Endothelial cell (in vitro differentiated cells): Measurements from ENCODE around the gene BUD23. TPM values are rescaled to one million over a fixed set of nuclear protein-coding genes. Genes with fewer than 3 reads are reported as not detected.
"Not testable (repeated sequence)": the region's sequence is repeated elsewhere in the genome, so short reads cannot be mapped to it uniquely, and the experiment has no call there.

Source experiments
- DNase-seq: peaks from one replicate; pipeline ENCODE4 v3.0.0; 2021; ENCODE audit warnings: low spot score
- H3K27ac Mint-ChIP-seq: one replicate; pipeline ENCODE4 v1.8.0; 2021; ENCODE audit warnings: mixed read lengths, inconsistent platforms; ENCODE audit not compliant: unreplicated experiment
- H3K27me3 Mint-ChIP-seq: one replicate; pipeline ENCODE4 v1.8.0; 2021; ENCODE audit warnings: mild to moderate bottlenecking, moderate library complexity, mixed read lengths, inconsistent platforms; ENCODE audit not compliant: unreplicated experiment
- H3K36me3 Mint-ChIP-seq: one replicate; pipeline ENCODE4 v1.8.0; 2021; ENCODE audit warnings: mild to moderate bottlenecking, low read depth, mixed read lengths, inconsistent platforms; ENCODE audit not compliant: unreplicated experiment
- H3K4me1 Mint-ChIP-seq: one replicate; pipeline ENCODE4 v1.8.0; 2021; ENCODE audit warnings: mild to moderate bottlenecking, mixed read lengths, inconsistent platforms; ENCODE audit not compliant: unreplicated experiment
- H3K4me3 Mint-ChIP-seq: one replicate; pipeline ENCODE4 v1.8.0; 2021; ENCODE audit warnings: mild to moderate bottlenecking, mixed read lengths, inconsistent platforms; ENCODE audit not compliant: unreplicated experiment
- H3K9me3 Mint-ChIP-seq: one replicate; pipeline ENCODE4 v1.8.0; 2021; ENCODE audit warnings: mixed read lengths, inconsistent platforms; ENCODE audit not compliant: unreplicated experiment
- total RNA-seq: library from RNA; stranded (reverse); fragmentation: NEBNext Ultra II Directional; extraction: Animal tissue kit (Norgen Biotek cat#: 25700); gene quantifications from one replicate; pipeline ENCODE4 v1.2.1, GENCODE V29; 2021; ENCODE audit not compliant: unreplicated experiment
- TF ChIP-seq, protein P1 (sequence below): fragments of 200-600 bp; sonication (generic); IDR thresholded peaks from one replicate; pipeline ENCODE4 v1.5.0; 2021; ENCODE audit warnings: antibody characterized with exemption; ENCODE audit not compliant: unreplicated experiment

BUD23 gene
- total RNA-seq, 1 donor from 2014 or later = 50.6 TPM

DNA sequence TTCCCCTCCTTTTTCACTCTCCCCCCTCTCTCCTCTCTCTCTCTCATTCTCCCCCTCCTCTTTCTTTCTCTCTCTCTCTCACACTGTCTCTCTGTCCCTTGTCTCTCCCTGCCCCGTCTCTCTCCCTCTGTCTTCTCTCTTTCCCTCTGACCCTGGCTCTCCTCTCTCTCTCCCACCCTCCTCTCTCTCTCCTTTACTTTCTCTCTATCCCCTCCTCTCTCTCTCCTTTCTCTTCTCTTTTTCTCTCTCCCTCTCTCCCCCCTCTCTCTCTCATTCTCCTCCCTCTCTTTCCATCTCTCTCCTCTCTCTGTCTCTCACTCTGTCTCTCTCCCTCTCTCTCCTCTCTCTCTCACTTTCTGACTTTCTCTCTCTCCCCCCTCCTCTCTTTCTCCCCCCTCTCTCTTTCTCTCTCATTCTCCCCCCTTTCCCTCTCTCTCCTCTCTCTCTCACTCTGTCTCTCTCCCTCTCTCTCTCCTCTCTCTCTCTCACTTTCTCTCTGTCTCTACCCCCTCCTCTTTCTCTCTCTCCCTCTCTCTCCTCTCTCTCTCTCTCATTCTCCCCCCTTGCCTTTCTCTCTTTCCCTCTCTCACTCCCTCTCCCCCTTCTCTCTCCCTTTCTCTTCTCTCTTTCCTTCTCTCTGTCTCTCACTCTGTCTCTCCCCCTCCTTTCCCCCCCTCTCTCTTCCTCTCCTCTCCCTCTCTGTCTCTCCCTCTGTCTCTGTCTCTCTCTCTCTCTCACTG is 34.6 kb upstream of the BUD23 start:
- Mint-ChIP-seq H3K4me3 (peak overlapping the region; percentile 51), H3K4me1 (peaks cover 25% of the 10 kb centered on the region), H3K36me3 (no peaks in the 10 kb centered on the region), H3K27me3 (peaks cover 25% of the 10 kb centered on the region), H3K9me3 (no peaks in the 10 kb centered on the region), H3K27ac (no peak overlapping the region)
- TF ChIP-seq, protein P1, sequence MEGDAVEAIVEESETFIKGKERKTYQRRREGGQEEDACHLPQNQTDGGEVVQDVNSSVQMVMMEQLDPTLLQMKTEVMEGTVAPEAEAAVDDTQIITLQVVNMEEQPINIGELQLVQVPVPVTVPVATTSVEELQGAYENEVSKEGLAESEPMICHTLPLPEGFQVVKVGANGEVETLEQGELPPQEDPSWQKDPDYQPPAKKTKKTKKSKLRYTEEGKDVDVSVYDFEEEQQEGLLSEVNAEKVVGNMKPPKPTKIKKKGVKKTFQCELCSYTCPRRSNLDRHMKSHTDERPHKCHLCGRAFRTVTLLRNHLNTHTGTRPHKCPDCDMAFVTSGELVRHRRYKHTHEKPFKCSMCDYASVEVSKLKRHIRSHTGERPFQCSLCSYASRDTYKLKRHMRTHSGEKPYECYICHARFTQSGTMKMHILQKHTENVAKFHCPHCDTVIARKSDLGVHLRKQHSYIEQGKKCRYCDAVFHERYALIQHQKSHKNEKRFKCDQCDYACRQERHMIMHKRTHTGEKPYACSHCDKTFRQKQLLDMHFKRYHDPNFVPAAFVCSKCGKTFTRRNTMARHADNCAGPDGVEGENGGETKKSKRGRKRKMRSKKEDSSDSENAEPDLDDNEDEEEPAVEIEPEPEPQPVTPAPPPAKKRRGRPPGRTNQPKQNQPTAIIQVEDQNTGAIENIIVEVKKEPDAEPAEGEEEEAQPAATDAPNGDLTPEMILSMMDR = no peak
- no peak for DNase-seq

DNA sequence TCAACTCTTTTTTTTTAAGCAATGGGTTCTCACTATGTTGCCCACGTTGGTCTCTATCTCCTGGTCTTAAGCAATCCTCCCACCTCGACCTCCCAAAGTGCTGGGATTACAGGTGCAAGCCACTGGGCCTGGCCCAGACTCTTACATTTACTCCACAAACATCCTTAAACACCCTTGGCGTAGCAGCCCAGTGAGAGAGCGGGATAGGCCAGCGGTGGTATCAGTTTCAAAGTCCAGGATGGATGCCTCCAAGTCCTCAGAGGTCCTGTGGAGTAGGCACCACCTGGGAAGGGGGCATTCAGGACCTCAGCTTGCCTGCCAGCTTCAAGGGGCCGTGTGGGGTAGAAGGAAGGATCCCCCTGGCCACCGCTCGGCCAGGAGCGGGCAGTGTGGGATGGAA is 33.8 kb upstream of the BUD23 start:
- Mint-ChIP-seq H3K27me3 (peaks cover 24% of the 10 kb centered on the region), H3K36me3 (no peaks in the 10 kb centered on the region), H3K4me1 (peaks cover 22% of the 10 kb centered on the region), H3K27ac (no peak overlapping the region), H3K9me3 (no peaks in the 10 kb centered on the region), H3K4me3 (peak overlapping the region; percentile 34)
- TF ChIP-seq, protein P1 = no peak
- DNase-seq = no peak

DNA sequence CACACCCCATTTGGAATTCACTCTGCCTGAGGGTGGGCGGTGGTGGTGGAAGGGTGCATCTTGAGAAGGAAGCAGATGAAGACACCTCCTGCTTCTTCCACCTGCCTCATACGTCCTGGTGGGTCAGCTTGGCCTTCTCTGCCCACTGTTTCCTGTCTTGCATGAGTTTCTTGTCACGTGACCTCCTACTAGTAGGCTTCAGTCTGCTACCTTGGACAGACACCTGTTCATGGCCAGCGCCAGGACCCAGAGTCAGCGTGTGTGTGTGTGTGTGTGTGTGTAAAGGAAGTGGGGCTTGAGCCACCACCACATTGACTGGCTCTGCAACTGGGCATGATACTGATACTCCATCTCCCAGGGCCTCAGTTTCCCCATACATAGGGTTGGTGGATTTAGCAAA is 32.9 kb upstream of the BUD23 start:
- Mint-ChIP-seq H3K36me3 (no peaks in the 10 kb centered on the region), H3K27me3 (peaks cover 22% of the 10 kb centered on the region), H3K4me3 (peak overlapping the region; percentile 51), H3K4me1 (peaks cover 14% of the 10 kb centered on the region), H3K9me3 (no peaks in the 10 kb centered on the region), H3K27ac (no peak overlapping the region)
- no peak for DNase-seq
- TF ChIP-seq, protein P1 = no peak

DNA sequence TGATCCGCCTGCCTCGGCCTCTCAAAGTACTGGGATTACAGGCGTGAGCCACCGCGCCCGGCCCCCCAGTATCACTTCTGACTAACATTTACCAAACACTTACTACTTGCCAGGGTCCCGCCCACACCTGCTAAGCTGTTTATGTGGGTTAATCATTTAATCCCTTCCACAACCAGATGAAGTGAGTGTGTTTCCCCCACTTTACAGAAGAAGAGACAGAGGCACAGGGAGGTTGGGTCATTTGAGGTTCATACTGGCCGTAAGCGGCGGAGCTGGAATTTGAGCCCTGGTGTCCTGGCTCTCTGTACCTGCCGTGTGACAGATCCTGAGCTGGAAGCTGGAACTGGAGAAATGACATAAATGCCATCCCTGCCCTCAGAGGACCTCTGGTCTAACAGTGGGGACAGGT is 30.9 kb upstream of the BUD23 start:
- TF ChIP-seq, protein P1 = no peak
- H3K4me3 Mint-ChIP-seq = no peak overlapping the region
- no peaks in the 10 kb centered on the region for H3K36me3 Mint-ChIP-seq
- H3K9me3 Mint-ChIP-seq = no peaks in the 10 kb centered on the region
- no peak overlapping the region for H3K27ac Mint-ChIP-seq
- peaks cover 16% of the 10 kb centered on the region for H3K27me3 Mint-ChIP-seq
- DNase-seq = no peak
- peaks cover 9% of the 10 kb centered on the region for H3K4me1 Mint-ChIP-seq

DNA sequence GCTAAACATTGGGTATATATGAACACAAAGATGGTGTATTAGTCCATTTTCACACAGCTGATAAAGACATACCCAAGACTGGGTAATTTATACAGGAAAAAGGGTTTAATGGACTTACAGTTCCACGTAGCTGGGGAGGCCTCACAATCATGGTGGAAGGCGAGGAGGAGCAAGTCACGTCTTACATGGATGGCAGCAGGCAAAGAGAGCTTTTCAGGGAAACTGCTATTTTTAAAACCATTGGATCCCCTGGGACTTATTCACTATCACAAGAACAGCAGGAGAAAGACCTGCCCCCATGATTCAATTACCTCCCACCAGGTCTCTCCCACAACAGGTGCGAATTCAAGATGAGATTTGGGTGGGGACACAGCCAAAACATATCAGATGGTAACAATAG is 28.1 kb upstream of the BUD23 start:
- H3K27me3 Mint-ChIP-seq, H3K36me3 Mint-ChIP-seq, H3K4me1 Mint-ChIP-seq, DNase-seq, H3K4me3 Mint-ChIP-seq, H3K9me3 Mint-ChIP-seq, H3K27ac Mint-ChIP-seq: not testable (repeated sequence)
